Activated T-cell treated with anti-CD3 and anti-CD28 coated beads, Interleukin-2, amount 50 U/mL, for 24 hours (primary cell): ENCODE measurements around the gene MCRIP2.
A peak's percentile ranks its signal among the peaks of the same experiment; 100 is the strongest.
"Not testable (repeated sequence)": the region's sequence is repeated elsewhere in the genome, so short reads cannot be mapped to it uniquely, and the experiment has no call there.

Experiments used
- DNase-seq: peaks from one replicate; pipeline ENCODE4 v3.0.0-alpha.2; 2020
- H3K27ac Mint-ChIP-seq: 2 replicates; pipeline ENCODE4 v1.8.0; 2020; ENCODE audit warnings: mild to moderate bottlenecking, mixed read lengths
- H3K27me3 Mint-ChIP-seq: 2 replicates; pipeline ENCODE4 v1.8.0; 2020; ENCODE audit warnings: mixed read lengths
- H3K36me3 Mint-ChIP-seq: 2 replicates; pipeline ENCODE4 v1.8.0; 2020; ENCODE audit warnings: low read depth, mixed read lengths
- H3K4me1 Mint-ChIP-seq: 2 replicates; pipeline ENCODE4 v1.8.0; 2020; ENCODE audit warnings: low read depth, mixed read lengths
- H3K4me3 Mint-ChIP-seq: 2 replicates; pipeline ENCODE4 v1.8.0; 2020; ENCODE audit warnings: mild to moderate bottlenecking, moderate library complexity, mixed read lengths
- H3K9me3 Mint-ChIP-seq: 2 replicates; pipeline ENCODE4 v1.8.0; 2020; ENCODE audit warnings: mixed read lengths

Gene MCRIP2

GRCh38 chr16:681746-682427 is 40.3 kb downstream of the MCRIP2 start:
- Mint-ChIP-seq H3K4me3 (peak overlapping the region; percentile 84), H3K9me3 (no peaks in the 10 kb centered on the region), H3K27ac (peak overlapping the region; percentile 88), H3K4me1 (peaks cover 50% of the 10 kb centered on the region), H3K36me3 (peaks cover 51% of the 10 kb centered on the region), H3K27me3 (peaks cover 2% of the 10 kb centered on the region)
- DNase-seq = no peak

- Mint-ChIP-seq H3K27me3 (no peaks in the 10 kb centered on the region), H3K4me1 (peaks cover 53% of the 10 kb centered on the region), H3K27ac (peak overlapping the region; percentile 88), H3K36me3 (peaks cover 58% of the 10 kb centered on the region), H3K9me3 (no peaks in the 10 kb centered on the region), H3K4me3 (peak overlapping the region; percentile 84)
- DNase-seq = no peak
Measured at GRCh38 chr16:682493-683395, 41.1 kb downstream of the MCRIP2 start.

DNA sequence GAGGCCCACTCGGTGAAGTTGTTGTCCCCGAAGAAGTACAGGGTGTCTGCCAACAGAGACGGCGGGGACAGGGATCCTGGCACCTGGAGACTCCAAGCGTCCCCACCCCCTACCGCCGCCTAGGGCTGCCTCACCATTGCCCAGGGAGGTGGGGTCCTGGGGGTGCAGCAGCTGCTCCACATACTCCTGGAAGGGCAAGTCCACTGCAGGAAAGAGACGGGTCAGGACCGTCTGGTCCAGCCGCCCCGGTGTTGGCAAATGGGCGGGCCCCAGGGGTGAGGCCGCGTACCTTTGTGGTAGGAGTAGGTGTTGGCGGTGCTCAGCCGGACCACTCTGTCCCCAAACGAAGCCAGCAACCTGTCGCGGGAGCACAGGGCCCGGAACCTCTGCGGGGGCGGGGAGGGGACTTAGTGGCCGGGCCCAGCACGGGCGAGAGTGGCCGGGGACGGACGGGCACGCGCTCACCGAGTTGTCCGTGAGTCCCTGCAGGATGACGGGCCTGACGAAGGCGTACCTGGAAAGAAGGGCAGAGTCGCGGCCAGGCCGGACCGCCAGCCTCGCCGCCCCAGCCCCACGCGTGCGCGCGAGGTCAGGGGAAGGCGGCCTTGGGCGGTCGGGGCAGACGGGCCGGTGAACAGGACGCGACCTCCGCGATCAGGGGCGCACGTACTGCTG is 41.9 kb downstream of the MCRIP2 start:
- H3K36me3 Mint-ChIP-seq = peaks cover 61% of the 10 kb centered on the region
- peaks cover 55% of the 10 kb centered on the region for H3K4me1 Mint-ChIP-seq

GRCh38 chr16:684071-684794 is 42.6 kb downstream of the MCRIP2 start, which contains the start of gene JMJD8:
Gene JMJD8 (minus strand): TSS chr16:684334. CDS start chr16:684319, 15 bp downstream.
- DNase-seq = peak; percentile 99
- H3K4me1 Mint-ChIP-seq = peaks cover 58% of the 10 kb centered on the region
- H3K9me3 Mint-ChIP-seq = no peaks in the 10 kb centered on the region
- H3K27ac Mint-ChIP-seq = peak within 1 kb of the TSS; percentile 88
- peak within 1 kb of the TSS; percentile 84 for H3K4me3 Mint-ChIP-seq
- H3K36me3 Mint-ChIP-seq = peaks cover 65% of the 10 kb centered on the region
- no peaks in the 10 kb centered on the region for H3K27me3 Mint-ChIP-seq

More for the DNA sequence above, 41.9 kb downstream of the MCRIP2 start:
- Mint-ChIP-seq H3K27ac (peak overlapping the region; percentile 88), H3K4me3 (peak overlapping the region; percentile 84), H3K9me3 (no peaks in the 10 kb centered on the region), H3K27me3 (no peaks in the 10 kb centered on the region)
- DNase-seq = peak; percentile 57

- Mint-ChIP-seq H3K4me1 (peaks cover 58% of the 10 kb centered on the region), H3K27ac (no peak overlapping the region), H3K27me3 (no peaks in the 10 kb centered on the region), H3K4me3 (peak overlapping the region; percentile 20), H3K36me3 (peaks cover 73% of the 10 kb centered on the region), H3K9me3 (no peaks in the 10 kb centered on the region)
- DNase-seq = no peak
Measured at GRCh38 chr16:684961-685696, 43.5 kb downstream of the MCRIP2 start.

- no peaks in the 10 kb centered on the region for H3K27me3 Mint-ChIP-seq
- H3K27ac Mint-ChIP-seq = peak overlapping the region; percentile 8
- H3K36me3 Mint-ChIP-seq = peaks cover 73% of the 10 kb centered on the region
- DNase-seq = no peak
- H3K9me3 Mint-ChIP-seq = no peaks in the 10 kb centered on the region
- peak overlapping the region; percentile 43 for H3K4me3 Mint-ChIP-seq
- H3K4me1 Mint-ChIP-seq = peaks cover 61% of the 10 kb centered on the region
Measured at GRCh38 chr16:685967-686366, 44.3 kb downstream of the MCRIP2 start.

GRCh38 chr16:686459-687260 is 45.0 kb downstream of the MCRIP2 start:
- Mint-ChIP-seq H3K9me3 (no peaks in the 10 kb centered on the region), H3K4me1 (peaks cover 58% of the 10 kb centered on the region), H3K27ac (no peak overlapping the region), H3K27me3 (no peaks in the 10 kb centered on the region), H3K4me3 (no peak overlapping the region), H3K36me3 (peaks cover 66% of the 10 kb centered on the region)
- no peak for DNase-seq

GRCh38 chr16:687499-687898 is 45.9 kb downstream of the MCRIP2 start:
- Mint-ChIP-seq H3K36me3 (peaks cover 57% of the 10 kb centered on the region), H3K4me3 (no peak overlapping the region), H3K9me3 (no peaks in the 10 kb centered on the region), H3K4me1 (peaks cover 50% of the 10 kb centered on the region), H3K27ac (no peak overlapping the region), H3K27me3 (no peaks in the 10 kb centered on the region)
- DNase-seq = no peak

- no peak for DNase-seq
- H3K27ac Mint-ChIP-seq = peak overlapping the region; percentile 90
- H3K27me3 Mint-ChIP-seq = no peaks in the 10 kb centered on the region
- H3K4me3 Mint-ChIP-seq = peak overlapping the region; percentile 92
- peaks cover 40% of the 10 kb centered on the region for H3K4me1 Mint-ChIP-seq
- no peaks in the 10 kb centered on the region for H3K9me3 Mint-ChIP-seq
- H3K36me3 Mint-ChIP-seq = peaks cover 45% of the 10 kb centered on the region
Measured at GRCh38 chr16:689175-689897, 47.7 kb downstream of the MCRIP2 start.

DNA sequence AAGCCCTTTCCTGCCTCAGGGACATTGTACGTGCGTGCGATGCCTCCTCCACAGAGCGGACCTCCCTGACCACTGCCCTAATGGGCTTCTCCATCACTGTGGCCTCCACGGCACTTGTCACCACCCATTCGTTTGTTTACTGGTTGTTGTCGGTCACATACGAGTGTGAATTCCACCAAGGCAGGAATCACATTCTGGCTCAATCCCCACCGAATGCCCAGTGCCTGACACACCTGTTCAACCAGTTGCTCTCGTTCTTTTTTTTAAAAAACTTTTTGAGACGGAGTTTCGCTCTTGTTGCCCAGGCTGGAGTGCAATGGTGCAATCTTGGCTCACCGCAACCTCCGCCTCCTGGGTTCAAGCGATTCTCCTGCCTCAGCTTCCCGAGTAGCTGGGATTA is 49.6 kb downstream of the MCRIP2 start:
- not testable (repeated sequence) for H3K27me3 Mint-ChIP-seq, H3K9me3 Mint-ChIP-seq, DNase-seq, H3K4me3 Mint-ChIP-seq
- peaks cover 34% of the 10 kb centered on the region for H3K4me1 Mint-ChIP-seq
- peak overlapping the region; percentile 22 for H3K27ac Mint-ChIP-seq
- H3K36me3 Mint-ChIP-seq = peaks cover 29% of the 10 kb centered on the region

GRCh38 chr16:692356-693108 is 50.9 kb downstream of the MCRIP2 start:
- Mint-ChIP-seq H3K27me3 (no peaks in the 10 kb centered on the region), H3K4me1 (peaks cover 37% of the 10 kb centered on the region), H3K9me3 (no peaks in the 10 kb centered on the region), H3K4me3 (no peak overlapping the region), H3K27ac (no peak overlapping the region), H3K36me3 (peaks cover 18% of the 10 kb centered on the region)
- no peak for DNase-seq

GRCh38 chr16:693364-693763 is 51.7 kb downstream of the MCRIP2 start:
- DNase-seq = no peak
- Mint-ChIP-seq H3K36me3 (peaks cover 15% of the 10 kb centered on the region), H3K4me1 (peaks cover 34% of the 10 kb centered on the region), H3K27ac (no peak overlapping the region), H3K27me3 (no peaks in the 10 kb centered on the region), H3K4me3 (peak overlapping the region; percentile 31), H3K9me3 (no peaks in the 10 kb centered on the region)
